NCI-H1694 (cell line): Measurements from ENCODE around the gene GTPBP1.
A peak's percentile ranks its signal among the peaks of the same experiment; 100 is the strongest.

Experiments
- DNase-seq: peaks from one replicate; lab custom pipeline; 2025; lab: John Stamatoyannopoulos, UW

The GTPBP1 gene

DNA sequence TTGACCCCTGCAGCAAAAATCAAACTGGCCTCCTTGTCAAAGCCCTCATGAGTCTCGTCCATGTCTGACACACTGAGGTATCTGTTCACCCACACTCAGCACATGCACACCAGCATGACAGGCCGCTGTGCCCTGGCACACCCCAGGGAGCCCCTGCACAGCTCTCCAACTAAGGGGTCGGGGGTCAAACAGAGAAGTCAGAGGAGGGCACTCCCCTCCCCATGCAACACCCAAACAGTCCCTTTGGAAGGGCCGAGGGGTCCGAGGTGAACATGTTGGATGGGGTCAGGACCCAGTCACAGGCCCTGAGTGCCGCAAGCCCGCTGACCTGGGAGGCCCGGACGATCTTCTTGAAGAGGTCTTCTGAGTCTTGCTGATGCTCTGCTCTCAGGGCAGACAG, 35.4 kb downstream of the GTPBP1 start:
- no peak for DNase-seq

DNA sequence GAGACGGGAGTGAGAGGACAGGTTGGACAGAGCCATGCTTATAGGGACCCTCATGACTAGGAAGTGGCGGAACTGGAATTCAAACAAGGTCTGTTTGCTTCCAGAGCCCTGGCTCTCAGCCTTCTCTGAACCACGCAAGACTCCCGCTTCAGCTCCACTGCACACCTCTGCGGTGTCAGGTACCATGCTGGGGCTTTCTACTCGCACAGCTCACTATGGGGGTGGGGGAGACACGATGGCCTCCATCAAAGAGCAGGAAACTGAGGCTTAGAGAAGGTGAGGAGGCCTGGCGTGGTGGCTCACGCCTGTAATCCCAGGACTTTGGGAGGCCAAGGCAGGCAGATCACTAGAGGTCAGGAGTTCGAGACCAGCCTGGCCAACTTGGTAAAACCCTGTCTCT, 35.8 kb downstream of the GTPBP1 start:
- DNase-seq: no peak

DNA sequence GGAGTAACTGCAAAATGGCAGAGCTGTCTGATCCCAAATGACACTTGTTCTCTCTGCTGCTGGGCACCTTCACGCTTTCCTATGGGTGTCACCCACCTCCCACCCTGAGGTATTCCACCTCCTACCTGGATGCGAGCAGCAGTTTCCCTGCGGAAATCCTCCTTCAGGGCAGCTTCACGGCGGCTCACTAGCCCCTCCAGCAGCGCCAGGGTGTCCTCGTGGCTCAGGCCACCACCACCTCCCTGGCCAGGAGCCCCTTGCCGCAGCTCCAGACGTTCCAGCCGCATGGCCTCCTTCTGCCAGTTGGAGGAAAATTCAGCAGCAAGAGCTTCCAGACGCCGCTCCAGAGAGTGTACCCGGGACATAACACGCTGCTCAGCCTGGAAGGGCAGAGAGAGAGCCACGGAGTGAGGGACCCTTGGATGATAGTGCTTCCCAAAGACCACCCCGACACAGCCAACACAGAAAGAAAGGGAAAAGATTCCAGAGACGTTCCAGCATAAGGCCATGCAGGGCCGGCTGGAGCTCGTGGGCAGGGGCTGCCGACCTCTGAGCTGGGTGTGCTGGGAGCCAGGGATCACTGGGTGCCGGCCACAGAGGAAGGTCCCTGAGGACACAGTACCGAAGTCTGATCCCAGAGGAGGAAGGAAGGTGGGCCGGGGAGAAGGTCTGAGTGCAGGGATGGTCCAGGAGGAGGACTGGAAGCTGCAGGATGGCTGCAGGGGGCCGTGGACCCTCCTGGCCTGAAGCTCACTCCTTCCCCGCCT, 36.6 kb downstream of the GTPBP1 start:
- DNase-seq: no peak

DNA sequence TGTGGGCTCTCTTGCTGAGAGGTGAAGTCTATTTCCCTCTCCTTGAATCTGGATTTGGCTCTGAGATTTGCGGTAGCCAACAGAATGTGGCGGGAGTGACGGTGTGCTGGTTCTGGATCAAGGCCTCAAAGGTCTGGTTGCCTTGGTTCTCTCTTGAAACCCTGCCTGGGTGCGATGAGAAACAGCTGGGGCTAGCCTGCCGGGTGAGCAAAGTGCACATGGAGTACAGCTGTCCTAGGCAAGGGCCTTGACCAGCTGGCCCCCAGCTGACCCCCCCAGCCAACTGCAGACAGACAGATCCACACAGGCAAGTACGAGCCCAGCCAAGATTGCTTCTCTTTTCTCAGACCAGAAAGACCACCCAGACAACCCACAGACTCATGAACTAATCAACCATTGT, 39.2 kb downstream of the GTPBP1 start:
- no peak for DNase-seq

DNA sequence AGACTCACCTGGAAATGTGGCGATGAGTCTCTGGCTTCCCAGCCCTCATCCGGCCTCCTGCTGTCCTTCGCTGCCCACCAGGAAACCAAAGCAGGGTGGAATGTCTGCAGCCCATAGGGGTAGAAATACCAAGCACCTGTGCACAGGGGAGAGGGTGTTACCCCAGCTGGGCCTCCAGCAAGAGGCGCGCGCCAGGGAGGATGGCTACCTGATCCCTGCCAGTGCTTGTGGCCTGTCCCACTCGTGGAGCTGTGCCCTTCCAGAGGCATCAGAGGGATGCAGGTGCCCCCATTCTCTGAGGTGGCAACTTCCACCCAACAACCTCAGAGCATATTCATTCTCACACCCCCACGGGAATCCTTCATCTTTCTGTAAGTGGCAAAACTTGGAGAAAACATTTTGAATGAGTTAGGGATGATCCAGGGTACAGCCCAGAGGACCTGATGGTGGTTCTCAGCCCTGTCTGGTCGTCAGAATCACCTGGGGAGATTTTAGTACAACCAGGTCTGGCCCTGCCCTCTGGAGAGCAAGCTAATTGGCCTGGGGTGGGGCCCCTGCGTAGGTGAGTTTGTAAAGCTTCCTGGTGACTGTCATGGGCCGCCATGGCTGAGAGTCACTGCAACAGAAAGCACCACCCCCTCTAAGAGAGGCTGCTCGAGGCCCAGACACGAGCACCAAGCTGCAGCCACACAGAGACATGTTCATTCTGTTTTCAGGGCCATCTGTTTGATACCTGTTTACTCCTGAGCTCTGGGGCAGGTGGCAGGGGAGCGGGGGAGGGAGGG, 40.1 kb downstream of the GTPBP1 start:
- no peak for DNase-seq

DNA sequence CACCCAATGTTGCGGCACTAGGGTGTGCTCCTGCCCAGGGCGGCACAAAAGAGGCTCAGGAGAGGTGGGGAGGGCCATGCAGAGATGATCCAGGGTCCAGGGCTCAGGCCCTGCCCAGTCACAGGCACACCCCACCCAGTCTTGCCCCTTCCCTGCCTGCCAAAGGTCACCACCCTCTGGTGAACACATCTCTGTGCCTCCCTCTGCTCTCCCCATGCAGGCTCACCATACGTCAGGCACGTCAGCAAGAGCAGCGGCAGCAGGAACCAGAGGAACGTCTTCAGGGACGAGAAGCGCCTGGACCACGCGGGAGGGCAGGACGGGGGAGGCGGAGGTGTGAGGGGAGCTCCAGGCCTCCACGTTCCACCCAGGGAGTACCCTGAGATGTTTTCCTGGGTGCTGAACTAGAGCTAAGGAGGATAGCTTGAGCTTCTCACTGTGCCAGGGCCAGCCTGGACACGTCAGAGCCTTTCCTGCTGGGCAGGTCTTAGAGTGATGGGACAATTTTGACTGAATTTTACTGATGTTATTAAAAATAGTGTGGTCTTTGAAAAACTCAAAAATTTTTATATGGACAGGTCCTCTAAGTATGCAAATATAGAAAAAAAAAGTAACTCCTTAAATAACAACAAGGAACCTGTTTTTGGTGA, 42.9 kb downstream of the GTPBP1 start:
- no peak for DNase-seq

DNA sequence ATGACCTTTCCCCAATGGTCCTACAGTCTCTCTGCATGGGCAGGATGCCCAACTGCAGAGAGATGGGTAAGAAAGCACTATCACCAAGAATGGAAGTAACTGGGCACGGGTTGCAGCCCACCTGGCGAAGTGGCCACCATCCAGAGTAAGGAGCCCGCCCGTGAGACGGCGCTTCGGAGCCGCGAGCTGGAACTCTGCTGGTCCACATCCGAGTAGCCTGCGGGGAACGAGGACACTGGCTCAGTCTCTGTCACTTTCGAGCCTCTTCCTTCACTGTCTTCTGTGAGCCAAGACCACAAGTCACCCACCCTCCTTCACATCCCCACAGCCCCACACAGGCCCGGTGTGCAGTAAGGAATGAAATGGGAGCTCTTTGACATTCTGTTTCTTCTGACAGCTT, 44.4 kb downstream of the GTPBP1 start:
- no peak for DNase-seq

DNA sequence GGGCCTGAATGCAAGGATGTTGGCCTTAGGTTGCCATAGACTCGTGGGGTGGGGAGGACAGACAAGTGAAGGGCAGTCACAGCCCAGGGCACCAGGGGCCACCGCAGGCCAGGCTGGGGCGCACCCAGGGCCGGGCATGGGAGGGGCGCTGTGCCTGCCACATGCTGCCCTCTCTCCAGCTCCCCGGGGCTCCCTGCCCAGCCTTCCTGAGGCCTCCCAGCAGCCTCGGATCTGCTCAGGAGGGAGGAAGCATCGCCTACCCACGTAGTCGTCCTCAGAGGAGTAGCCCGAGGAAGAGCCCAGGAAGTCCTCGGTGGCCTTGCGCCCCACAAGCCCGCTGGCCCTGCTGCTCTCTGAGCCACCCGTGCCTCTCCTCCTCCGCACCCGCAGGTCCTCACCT, 44.9 kb downstream of the GTPBP1 start:
- DNase-seq: no peak

DNA sequence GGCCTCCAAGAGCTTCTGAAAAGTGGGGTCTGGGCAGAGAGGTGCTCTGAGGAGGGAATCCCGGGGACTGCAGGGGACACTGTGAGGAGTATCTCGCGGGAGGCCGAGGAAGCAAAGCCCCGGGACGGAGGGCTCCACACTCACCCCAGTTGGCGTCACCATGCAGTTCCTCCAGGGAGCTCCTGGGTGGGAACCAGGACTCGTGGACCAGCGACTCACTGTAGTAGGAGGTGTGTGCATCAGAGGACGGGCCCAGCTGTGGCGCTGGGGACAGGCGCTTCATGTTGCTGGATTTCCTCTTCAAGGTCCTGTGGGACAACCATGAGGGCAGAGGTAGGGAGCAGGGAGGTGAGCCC, 45.3 kb downstream of the GTPBP1 start:
- no peak for DNase-seq

DNA sequence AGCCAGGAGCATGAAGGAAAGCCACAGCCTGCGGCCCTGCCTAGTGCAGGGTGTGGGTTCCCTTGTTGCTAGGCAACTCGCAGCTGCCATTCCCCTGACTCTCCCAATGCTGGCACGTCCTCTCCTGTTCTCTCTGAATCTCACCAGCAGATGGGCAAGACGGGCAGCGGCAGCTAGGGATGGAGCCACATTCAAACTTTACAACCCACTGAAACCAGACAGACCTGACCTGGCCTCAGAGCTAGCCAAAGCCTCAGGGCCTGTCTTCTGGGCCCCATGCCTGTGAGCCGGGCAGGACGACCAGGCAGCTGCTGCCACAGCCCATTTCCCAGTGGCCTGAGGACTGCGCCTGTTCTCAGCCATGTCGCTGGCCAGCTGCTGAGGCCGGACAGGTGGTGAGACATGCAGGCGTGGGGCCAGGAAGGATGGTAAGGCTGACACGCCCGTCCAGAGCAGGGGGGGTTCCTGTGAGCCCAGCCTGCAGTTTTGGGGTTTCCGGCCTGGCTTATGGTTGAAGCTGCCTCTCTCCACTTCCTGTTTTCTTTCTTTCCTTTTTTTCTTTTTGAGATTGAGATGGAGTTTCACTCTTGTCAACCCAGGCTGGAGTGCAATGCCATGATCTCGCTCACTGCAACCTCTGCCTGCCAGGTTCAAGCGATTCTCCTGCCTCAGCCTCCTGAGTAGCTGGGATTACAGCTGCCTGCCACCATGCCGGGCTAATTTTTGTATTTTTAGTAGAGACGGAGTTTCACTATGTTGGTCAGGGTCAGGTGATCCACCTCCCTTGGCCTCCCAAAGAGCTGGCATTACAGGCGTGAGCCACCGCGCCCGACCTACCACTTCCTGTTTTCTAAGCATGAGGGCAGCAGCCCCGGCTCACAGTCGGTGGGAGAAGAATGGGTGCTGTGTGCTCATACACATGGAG, 45.9 kb downstream of the GTPBP1 start:
- no peak for DNase-seq

DNA sequence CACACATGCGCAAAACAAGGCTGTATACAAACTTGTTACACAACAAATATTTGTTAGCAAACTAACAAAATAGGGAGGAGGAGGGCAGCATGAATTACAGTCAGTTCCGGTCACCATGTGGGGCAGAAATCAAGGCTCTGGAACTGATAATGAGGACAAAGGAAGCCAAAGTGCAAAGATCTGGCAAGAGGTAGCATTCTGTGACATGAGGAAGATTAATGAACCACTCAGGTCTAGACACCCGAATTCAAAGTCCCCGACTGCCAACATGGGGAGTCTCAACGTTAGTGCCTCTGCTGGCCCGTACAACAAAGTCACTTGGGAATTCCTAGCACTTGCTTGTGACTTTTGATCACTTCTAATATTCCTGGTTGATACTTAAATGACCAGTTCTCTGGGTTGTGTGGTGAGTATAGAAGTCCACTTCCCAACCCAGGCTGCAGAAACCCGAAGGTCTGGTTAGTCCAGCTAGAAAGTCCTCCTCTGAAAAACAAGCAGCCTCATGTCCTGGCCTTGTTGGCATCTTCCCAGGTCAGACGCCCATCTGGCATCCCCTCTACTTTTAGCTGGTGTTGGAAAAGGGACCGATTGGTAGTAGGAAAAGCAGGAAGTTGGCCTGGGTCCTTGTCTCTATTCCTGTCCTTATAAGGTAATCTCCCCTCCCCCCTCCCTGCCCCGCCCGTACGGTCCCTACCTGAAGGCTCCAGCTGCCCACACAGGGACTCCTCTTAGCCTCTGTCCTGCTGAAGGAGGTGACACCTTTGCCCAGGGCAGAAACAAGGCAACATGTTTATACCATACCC, 48.4 kb downstream of the GTPBP1 start:
- peak; percentile 42 for DNase-seq

DNA sequence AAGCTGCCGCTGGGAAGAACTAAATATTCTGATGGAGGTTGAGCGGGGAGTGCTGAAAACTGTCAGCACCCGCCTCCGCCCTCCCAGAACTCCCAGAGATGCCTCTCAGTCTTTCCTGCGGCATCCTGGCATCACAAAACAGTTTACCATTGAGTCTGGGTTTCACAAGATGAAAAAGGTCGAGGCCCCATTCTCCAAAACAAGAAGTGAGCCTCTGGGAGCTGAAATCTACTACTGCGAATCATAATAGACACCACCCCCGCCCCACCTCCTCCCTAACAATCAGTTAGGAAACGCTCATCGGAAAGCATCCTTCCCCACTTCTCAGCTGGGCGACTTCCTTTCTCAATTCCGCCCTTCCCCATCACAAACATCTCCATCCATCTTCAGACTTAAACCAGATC, 49.0 kb downstream of the GTPBP1 start:
- DNase-seq: no peak

DNA sequence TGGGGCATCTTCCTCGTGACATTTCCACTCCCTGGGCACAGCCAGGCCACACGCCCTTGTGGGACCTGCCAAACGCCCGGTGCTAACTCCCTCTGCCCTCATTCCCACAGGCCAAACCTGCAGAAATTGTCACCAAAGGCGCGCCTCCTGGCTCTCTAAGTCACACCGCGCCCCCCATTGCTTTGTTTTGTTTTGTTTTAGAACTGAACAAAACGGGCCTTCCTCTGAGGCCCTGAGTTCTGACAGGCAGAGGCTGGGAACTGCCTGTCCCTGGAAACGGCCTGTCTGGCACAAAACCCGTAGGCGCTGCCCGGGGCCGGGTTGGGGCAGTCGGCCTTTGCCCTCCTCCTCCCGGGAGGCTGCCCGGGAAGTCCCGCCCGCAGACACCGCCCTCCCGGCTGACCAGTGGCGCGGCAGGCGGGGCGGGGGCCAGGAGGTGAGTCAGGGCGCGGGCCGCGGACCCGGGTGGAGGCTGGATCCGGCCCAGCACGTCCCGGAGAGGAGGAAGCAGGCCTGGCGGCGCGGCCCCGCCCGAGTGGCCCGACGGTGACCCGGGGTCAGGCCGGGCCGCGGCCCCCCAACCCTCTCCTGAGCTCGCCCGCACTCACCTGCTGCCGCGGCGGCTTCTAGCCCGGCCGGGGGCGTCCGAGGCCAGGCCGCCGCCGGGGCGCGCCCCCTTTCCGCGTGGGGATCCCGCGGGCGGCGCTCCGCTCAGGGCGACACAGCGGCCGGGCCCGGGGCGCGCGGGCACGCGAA, 49.6 kb downstream of the GTPBP1 start:
- DNase-seq: no peak

DNA sequence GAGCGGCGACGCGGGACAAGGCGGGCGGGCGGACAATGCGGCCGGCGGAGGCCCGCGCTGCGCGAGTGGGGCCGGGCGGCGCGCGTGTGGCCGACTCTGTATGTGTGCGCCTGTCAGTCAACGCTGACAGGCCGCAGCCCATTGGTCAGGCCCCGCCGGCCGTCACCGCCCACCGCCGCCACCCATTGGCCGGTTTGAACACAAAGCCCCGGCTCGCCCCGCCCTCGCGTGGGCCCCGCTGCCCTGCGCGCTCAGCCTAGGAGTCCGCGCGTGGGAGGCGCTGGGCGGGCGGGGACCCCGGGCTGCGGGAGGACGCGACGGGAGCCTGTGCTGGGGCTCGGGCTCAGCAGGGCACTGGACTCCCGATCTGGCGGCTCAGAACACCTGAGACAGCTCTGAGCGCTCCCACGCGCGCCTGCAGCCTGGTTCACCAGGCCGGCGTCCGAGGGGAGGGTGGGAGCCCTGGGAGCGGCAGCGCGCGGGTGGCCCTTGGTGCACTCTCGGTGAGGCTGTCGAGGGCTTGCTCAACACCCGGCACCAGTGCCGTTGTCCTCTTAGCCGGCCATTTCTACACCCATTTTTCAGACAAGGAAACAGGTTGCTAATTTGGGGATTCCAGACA, 50.3 kb downstream of the GTPBP1 start, which contains the start of gene SUN2:
Gene SUN2 (minus strand): TSS at position 88 of the 622 bp plus-strand sequence. CDS start 3,370 bp downstream, outside the sequence.
- peak; percentile 33 for DNase-seq

DNA sequence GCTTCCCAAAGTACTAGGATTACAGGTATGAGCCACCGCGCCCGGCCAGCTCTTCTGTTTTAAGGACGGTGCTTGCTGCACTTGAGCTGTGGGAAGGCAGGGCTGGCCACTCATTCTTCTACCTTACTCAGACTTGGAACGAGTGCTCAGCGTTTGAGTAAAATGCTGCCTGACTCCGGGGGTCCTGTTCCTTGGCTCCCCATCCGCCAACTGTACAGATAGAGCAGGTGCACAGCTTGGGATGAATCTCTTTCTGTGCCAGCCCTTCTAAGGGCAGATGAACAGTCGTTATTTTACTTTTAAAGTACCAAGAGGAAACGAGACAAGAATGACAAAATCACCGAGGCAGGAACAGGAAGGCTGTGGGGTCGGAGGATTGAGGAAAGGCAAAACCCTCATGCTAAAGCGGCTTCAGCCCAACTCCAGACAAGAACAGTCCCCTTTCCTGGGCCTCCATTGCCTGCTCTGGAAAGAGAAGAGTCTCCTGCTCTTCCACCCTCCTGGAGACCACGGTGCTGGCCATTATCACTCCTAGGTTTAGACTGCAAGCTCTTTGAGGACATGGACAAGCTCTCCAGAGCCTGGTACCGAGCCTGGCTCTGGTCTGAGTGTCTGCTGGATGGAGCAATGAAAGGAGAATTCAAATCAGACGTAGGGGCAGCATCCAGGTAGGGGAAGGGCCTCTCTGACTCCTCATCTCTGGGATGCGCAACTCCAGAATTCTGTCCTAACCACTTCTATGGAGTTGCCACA, 51.1 kb downstream of the GTPBP1 start:
- DNase-seq: no peak

DNA sequence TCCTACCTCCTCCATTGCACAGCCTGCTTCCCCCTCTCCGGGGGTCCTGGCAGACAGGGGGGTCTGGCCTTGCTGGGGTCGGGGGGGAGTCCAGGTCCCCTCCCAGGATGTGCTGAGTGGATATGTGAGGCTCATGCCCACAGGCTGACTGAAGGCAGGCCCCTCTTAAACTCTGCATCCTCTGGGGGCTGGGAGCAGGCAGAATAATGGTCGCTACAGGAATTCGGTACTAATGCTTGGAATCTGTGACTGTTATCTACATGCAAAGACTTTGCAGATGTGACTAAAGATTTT, 51.7 kb downstream of the GTPBP1 start:
- DNase-seq: no peak

DNA sequence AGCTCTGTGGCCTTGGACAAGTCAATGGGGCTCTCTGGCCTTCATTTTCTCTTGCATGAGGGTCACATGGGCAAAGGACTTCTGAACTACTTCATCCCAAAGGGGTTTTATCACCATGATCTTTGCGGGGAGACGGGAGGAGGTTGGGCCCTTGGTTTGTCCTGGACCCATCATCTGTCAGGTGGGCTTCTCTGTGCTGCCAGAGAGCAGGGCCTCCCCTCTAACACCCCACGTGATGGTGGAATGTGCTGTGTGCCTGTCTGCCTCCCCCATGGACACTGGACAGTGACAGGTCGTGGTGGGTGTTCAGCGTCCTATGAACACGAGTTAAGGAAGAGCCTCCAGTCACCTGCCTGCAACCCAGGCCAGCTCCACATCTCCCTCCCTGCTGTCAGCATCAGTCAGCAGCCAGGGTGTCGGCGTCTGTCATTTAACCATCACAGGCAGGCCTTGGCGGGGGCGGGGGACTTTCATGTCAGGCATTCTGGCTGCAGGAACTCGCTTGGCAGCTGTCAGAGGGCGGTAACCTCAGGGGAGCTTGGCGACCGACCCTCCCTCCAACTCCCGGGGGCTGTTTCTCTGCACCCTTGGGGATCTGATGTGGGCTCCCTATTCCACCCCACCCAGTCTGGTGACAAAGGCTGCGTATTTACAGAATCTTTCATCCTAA, 52.7 kb downstream of the GTPBP1 start:
- peak; percentile 65 for DNase-seq

DNA sequence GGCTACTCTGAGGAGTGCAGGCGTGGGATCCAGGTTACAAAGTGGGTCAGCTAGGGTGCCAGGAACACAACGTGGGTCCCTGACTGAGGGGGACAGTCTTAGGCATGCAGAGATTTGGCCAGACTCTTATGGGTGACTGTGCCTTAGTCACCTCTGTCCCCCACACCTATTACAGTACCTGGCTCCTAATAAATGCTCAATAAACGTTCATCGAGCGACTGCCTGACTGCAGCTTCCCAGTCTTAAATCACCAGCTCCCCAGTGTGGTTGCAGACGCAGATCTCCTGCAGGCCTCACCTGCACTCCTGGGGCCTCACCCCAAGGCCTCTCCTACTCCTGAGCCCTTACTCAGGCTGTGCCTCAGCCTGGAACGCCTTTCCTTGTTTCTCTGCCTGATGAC, 53.3 kb downstream of the GTPBP1 start:
- DNase-seq: no peak
